ENCODE results near the gene NUDT1.
A peak's percentile ranks its signal among the peaks of the same experiment; 100 is the strongest.

Gene NUDT1

DNA sequence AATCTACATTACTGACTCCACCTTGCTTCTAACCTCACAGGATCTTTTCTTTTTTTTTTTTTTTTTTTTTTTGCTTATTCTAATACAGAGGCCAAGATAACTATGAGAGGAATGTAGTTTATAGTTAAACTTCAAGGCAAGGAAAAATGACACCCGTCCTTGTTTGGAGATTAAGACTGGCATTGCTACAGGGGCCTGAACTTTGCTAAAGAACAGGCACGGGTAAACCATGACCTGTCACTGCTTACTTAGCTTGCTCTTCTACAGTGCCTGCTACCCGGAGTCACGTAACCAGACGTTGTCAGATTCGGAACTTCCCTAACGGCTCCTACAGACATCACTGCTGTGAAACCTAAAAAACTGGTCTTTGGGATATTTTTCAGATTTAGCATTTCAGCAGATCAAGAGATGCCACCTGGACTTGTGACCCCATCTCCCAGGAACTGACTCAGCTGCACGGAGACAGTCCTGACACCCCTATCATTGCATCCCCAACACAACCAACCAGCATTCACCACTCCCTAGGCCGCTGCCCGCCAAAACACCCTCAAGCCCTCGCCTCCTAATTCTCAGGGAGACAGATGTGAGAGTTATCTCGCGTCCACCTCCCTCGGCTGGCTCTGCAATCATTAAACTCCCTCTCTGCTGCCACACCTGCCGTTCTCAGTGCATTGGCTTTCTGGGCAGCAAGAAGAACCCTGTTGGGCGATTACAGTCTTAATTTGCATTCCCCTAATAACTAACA lies 36.8 kb upstream of the NUDT1 start:
- no peak for DNase-seq (ENCODE audit: low read depth)

DNA sequence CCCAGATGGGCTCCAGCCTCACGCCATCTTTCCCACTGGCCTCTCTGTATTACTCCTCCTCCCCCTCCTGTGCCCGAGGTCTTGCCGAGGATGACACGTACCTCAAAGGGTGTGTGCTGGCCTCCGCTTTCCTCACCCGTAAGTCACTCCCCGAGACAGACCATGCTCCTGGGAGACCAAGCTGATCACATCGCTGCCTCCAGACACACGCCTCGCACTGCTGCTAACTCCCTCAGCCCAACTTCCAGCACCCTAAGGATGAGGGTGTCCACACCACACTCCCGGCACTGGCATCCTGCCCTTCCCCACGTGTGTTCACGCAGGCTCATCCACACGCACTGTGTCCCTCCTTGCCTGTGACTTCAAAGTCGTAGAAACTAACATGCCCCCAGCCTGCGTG lies 33.3 kb upstream of the NUDT1 start:
- DNase-seq (ENCODE audit: low read depth) = no peak

DNA sequence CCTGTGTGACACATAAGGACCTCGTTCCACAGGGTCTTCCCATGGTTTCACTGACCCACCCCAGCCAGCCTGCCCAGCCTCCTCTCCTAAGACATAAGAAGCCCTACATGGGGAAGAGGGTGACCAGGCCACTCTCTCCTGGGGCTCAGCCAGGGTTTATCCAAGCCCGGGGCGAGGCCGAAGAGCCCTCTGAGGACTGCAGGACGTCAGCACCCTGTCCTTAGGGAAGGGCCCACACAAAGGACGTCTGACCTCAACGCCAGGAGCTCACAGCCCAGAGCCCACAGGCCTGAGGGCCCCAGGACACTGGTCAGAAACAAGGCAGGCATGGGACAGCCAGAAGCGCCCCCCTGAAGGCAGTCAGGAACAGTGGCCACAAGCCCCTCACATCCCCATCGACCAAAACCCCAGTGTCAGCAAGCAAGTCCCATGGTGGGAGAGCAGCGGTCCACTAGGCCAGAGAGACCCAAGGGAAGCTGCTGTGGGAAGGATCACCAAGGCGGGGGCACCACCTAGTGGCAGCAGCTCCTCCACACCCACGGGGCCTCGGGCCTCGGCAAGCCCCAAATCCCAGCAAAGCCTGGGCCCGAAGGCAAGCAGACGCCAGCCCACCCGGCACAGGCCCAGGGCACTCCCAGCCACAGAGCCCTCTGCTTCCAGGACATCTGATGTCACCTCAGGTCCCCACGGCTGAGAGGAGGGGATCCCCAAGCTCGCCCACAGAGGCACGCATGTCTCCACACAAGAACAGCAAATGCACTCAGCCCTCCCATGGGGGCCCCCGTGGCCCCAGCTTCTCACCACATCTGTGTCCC lies 32.7 kb upstream of the NUDT1 start:
- peak; percentile 68 for DNase-seq (ENCODE audit: low read depth)

DNA sequence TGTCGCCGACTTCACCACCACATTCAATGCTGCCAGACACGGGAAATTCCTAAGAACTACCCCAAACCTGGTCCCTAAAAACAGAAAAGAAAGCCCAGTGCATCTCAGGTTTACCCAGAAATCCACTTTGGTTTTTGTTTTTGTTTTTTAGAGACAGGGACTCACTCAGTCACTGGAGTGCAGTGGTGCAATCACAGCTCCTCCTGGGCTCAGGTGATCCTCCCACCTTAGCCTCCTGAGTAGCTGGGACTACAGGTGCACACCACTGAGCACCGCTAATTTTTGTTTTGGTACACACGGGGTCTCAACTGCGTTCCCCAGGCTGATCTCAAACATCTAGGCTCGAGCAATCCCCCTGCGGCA lies 32.1 kb upstream of the NUDT1 start:
- DNase-seq (ENCODE audit: low read depth) = no peak

DNA sequence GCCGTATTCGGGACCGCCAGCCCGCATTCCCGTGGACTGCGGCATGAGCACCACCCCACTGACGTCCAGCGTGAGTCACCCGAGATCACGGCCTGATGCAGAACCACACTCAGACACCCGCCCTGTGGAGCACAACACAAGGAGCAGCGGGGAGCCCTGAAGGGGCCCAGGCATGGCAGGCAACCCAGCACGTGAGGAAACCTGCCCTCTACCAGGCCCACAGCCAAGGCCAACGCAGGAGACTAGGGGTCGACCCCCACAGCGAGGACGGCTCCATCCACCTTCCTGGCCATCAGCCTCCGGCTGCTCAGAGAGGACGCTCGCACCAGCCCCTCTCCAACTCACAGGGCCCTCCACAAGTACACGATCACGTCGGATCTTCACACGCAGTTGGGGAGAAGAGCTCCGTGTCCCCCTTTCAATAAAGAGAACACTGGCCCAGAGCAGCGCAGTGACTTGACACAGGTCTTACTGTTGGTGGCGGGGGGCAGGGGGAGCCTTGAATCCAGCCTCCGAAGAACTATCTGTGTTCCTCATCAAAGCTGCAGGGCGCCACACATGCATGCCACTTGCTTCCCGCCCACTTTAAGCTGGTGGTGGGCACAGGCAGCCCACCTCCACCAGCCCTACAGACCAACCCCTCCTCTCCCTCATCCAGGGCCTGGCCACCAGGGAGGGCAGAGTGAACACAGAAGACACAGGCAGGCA lies 31.3 kb upstream of the NUDT1 start:
- no peak for DNase-seq (ENCODE audit: low read depth)

DNA sequence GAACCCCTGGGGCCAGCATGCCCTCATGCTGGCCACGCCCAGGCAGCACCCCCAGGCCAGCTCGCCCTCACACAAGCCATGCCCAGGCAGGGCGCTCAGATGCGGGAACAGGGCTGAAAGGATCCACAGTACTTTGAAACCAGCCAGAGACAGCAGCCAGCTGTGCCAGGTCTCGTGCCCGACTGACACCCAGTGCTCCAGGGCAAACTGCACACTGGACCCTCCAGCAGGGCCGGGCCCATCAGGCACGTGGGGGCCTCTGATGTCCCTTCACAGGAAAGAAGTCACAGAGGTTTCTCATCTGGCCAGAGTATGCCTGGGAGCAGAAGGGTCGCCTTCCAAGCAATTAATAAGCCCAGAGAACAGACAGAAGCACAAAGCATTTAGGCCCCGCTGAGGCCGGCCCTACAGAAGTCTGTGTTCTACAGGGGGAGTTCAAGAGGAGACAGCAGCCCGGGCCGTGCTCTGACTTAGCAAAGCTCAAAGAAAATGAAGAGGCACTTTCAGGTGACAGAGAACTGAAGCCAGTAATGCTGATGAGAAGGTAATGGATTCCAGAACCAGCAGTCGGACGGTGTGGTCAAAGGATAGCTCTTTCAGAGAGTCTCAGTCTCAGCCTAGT lies 30.7 kb upstream of the NUDT1 start:
- no peak for DNase-seq (ENCODE audit: low read depth)

DNA sequence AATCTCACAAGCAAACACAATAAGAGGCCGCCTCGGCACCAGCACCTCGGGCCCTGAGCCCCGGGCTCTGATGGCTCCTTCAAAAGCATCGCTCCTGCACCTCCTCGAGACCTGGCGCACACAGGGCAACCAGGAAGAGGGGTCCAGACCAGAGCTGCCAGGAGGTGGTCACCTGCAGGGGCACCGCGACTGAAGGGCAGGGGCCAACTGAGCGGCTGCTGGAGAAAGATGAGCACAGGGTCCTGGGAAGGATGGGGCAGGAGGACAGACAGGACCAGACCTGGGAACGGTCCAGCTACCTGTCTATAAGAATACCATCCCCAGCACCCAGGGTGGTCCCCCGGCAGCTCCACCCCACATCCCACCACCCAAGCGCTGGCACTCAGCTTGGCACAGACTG lies 30.1 kb upstream of the NUDT1 start:
- DNase-seq (ENCODE audit: low read depth) = no peak

DNA sequence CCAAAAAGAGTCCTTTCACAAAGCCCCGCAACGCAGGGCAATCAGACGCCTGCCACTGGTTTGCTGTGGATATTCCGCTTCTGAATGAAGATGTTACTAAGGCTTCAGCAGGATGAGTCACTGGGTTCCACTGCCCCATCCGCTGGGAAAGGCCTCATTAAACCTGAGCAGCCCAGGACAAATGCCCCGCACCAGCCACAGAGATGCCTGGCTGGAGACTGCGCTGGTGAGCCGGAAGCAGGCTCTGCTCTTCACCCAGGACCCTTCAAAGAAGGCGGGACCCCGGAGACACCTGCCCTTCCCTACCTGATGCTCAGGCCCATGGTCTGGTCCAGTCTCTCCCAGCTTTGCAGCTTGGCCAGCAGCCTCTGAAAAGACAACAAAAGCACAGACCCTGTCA lies 29.1 kb upstream of the NUDT1 start:
- DNase-seq (ENCODE audit: low read depth) = no peak

DNA sequence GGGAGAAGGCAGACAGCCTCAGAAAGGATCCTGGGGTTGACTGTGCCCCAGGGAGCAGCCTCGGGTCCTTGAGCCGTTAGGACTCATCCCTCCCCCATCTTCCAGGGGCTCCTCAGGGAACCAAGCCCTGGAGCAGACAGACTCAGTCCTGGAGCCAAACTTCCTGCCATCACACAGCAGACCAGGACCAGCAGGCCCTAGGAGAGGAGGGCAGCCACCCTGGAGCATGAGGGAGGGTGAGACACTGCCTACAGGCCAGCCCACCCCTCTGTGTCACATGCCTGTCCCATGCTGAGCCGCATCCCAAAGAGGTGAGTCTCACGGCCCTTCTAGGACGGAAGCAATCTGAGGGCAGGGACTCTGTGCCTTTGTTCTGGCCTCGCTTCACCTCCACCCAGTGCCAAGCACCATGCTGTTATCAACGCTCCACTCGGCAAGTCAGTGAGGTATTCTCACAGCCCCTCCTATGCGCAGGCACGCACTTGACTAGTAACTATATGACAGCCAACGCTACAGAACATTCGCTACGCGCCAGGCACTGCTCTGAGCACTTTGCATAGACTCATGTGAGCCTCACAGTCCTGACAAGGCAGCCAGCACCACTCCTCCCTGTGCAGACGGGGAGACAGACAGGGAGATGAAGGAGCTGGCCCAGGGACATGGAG lies 28.3 kb upstream of the NUDT1 start:
- no peak for DNase-seq (ENCODE audit: low read depth)

DNA sequence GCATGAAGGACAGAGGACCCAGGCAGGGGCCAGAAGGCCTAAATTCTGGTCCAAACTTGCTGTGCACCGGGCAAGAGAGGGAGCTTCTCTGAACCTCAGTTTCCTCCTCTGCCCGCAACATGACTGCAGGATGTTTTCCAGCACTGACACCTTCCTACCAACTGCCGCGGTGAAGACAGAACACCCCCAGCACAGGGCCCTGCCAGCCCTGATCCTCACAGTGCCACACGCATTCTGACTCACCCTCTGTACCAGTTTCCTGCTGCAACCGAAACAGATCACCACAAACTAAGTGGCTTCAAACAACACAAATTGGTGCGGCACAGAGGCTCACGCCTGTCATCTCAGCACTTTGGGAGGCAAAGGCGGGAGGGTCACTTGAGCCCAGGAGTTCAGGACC lies 27.4 kb upstream of the NUDT1 start:
- DNase-seq (ENCODE audit: low read depth) = no peak

DNA sequence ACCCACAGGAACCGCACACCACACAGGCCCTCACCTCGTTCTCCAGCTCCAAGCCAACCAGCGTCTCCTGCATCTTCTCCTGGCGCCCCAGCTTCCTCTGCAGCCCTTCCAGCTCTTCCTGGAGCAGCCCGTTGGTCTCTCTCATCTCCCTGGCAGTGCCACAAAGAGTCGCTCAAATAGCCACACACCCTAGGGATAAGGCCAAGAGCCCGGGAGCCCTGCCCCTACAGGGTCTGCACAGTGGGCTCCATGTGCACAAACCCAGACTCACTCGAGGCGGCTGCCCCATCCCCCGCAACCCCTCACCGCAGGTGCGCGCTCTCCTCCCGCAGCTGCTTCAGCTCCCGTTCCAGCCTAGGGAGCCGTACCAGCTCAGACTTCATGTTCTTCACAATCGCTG lies 26.2 kb upstream of the NUDT1 start:
- DNase-seq (ENCODE audit: low read depth) = no peak

DNA sequence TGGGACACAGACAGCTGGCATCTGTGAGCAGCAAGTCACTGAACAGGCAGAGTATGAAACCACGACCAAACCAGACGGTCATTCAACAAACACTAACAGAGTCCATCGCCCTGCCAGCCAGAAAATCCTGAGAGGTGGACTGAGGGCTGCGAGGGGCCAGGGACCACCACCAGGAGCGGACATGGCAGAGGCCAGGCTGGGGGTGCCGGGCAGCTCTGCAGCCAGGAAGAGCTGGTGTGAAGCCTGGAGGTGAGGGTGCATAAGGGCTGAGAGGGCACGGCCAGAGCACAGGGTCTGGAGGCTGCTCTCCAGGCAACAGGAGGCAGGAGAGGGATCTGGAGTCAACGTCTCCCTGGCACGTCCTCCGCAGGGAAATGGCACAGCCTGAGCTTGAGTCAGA lies 24.8 kb upstream of the NUDT1 start:
- no peak for DNase-seq (ENCODE audit: low read depth)

DNA sequence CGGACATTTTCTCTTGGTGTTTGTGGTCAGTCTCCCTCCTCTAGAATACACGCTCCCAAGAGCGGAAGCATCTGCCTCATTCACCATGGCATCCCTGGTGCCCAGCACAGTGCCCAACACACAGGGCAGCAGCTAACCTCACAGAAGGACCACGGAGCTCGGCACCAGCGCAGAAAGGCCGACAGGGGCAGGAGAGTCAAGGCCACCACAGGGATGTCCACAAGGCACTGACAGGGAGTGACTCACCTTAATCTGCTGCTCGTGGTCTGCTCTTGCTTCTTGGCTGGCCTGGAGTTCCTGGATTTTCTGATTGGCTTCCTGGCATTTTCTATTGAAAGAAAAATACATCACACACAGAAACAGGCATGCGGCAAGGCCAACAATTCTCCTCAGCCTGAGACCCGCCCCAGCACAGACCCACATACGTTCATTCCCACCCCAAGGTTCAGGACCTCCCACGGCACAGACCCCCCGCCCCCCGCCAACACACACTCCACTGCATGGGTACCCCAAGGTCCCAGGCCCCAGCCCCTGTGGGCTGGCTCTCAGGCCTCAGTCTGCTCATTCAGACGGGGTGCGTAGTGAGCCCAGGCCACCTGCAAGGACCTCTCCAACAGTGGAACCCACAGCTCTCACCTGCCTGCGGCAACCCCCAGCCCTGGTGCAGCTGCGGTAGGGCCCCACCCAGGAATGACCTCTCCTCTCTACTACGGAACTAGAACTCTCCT lies 24.1 kb upstream of the NUDT1 start:
- no peak for DNase-seq (ENCODE audit: low read depth)

DNA sequence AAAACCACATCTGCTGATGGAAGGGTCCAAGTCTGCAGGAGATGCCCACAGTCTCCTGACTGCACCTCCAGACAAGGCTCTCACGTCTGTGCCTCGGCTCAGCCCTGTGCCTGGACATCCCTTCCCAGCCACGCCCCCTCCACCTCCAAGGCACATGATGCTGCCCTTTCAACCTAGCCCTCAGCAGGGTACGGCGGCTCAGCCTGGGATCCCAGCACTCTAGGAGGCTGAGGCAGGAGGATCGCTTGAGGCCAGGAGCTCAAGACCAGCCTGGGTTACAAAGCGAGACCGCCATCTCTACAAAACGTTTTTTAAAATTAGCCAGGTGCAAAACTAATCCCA lies 23.6 kb upstream of the NUDT1 start:
- no peak for DNase-seq (ENCODE audit: low read depth)

DNA sequence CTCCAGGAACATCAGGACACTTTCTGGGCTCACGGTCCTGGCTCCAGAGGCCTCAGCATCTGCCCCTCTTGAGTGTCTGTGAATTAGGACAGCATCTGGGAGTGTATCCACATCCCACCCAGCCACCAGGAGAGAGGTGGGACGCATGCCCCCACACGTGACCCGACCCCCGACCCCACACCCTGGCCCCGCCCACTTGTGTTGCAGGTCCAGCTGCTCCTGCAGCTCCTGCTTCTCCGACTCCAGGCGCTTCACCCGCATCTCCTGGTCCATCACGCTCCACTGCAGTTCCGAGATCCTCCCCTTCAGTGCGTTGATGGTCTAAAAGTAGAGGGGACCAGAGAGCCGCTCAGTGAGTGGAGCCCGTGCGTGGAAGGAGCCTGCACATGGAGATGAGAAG lies 22.9 kb upstream of the NUDT1 start:
- no peak for DNase-seq (ENCODE audit: low read depth)

DNA sequence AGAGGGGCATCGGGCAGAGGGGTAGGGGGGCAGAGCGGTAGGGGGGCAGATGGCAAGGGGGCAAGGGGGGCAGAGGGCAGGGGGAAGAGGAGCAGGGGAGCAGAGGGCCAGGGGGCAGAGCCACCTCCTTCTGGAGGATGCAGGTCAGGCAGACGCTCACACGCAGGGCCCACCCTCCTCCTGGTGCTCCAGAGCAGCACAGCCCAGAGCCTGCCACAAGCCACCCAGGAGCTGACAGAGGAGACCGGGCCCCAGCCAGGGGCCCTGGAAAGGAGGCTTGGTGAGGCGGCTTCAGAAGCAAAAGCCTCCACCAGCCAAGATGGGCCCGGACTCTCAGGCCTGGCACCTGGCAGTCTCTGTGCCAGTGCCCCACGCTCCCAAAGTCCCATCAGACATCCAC lies 22.4 kb upstream of the NUDT1 start:
- DNase-seq (ENCODE audit: low read depth) = no peak

DNA sequence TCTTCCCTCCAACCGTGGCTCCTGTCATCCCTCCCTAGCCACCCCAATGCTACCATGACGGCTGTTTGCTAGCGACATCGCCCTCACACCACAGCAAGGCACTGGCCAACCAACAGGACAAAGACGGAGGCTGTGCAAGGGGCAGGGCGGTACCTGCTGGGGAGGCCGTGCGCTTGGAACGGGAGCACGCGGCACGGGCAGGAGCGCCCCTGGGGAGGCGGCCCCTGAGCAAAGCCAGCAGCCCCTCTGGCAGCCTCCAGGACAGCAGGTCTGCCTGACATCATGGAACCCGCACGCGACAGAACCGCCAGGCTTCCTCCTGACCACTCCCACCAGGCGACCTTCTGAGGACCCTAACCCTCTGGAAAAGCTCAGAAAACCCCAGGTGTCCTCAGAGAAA lies 22.0 kb upstream of the NUDT1 start:
- DNase-seq (ENCODE audit: low read depth) = no peak

DNA sequence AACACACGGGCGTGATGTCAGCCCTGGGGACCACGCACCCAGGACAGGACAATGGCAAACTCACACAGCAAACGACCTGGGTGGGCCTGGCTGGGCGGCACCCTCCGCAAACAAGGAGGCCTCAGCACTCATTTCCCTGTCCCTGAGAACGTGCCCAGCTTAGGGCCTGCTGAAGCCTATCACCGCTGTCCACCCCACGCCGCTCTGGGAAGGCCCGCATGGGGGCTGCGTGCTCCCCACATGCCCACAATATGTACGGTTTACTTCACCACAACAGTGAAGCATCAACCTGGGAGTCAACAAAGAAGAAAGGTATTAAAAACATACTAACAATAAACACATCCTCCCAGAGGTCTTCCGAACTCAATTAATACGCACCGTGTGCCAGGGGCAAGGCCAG lies 21.5 kb upstream of the NUDT1 start:
- no peak for DNase-seq (ENCODE audit: low read depth)

DNA sequence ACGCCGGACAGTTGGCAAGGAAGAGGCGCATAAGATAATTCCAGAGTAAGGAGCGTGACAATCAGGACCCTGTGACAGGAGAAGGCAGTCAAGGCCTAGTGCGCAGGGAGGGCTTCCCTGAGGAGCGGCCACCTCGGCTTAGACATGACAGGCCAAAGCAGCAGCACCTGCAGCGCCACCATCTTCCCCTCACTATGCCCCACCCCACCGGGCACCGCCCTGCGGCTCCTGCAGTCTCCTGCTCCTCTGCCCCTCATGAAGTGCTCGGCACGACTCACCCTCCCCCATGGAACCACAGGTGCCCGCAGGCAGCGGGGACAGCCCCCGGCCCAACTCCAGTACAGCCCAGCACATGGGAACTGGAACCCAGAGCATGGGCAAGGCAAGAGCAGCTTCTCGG lies 21.1 kb upstream of the NUDT1 start:
- DNase-seq (ENCODE audit: low read depth) = no peak

DNA sequence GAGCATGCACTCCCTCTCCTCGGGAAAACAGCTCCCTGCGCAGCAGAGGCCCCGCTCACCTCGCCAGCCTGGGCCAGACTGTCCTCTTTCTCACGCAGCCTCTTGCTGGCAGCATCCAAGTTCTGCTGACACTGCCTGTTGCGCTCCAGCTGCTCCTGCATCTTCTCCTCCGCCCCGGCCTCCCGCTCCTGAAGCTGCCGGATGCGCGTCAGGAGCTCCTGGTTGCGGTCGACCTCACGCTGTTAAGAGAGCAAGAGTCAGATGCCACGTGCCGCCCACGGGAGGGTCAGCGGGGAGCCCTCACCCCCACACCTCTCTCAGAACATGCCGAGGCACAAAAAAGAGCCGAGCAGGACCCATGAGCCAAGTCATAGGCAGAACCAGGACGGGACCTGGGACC lies 19.5 kb upstream of the NUDT1 start:
- no peak for DNase-seq (ENCODE audit: low read depth)

DNA sequence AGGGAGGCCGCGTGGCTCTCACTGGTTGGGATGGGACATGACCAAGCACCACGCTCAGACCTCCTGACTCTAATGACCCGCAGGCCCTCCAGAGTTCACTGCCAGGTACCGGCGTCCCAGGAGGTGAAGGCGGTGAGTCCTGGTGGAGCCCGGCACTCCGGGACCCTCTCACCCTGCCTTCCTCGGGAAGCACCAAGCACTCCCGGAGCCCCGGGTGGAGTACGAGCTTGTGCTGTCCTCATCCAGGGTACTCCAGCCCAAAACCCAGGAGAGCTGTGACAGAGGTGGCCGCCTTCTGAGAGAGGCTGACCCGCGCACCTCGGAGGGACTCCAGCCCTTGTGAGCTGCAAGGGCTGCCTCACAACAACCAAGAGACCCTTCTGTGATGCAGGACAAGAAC lies 18.7 kb upstream of the NUDT1 start:
- DNase-seq (ENCODE audit: low read depth) = no peak

DNA sequence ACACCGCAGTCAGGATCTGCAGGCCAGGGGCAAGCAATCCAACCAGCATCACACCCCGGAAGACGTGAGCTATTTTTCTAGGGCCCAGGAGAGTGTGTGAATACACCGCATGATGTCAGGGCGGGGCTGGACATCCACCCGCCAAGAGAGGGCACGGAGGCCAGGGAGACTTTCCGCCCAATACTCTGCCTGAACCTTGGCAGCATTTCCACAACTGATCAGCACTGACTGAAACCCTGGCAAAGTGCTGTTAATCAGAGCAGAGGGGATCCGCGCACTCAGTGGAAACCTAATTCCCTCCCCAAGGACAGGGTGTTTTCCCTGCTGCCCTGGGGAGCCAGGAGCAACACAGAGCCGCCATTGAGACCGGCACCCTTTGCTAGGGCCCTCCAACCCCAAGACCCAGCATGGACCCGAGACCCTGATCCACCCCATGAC lies 17.5 kb upstream of the NUDT1 start:
- no peak for DNase-seq (ENCODE audit: low read depth)
